Measurements from ENCODE around the gene GFER.

Gene GFER

GRCh38 chr16:2007081-2007836, 23.3 kb downstream of the GFER start (continued):
- TF ChIP-seq, protein P1, sequence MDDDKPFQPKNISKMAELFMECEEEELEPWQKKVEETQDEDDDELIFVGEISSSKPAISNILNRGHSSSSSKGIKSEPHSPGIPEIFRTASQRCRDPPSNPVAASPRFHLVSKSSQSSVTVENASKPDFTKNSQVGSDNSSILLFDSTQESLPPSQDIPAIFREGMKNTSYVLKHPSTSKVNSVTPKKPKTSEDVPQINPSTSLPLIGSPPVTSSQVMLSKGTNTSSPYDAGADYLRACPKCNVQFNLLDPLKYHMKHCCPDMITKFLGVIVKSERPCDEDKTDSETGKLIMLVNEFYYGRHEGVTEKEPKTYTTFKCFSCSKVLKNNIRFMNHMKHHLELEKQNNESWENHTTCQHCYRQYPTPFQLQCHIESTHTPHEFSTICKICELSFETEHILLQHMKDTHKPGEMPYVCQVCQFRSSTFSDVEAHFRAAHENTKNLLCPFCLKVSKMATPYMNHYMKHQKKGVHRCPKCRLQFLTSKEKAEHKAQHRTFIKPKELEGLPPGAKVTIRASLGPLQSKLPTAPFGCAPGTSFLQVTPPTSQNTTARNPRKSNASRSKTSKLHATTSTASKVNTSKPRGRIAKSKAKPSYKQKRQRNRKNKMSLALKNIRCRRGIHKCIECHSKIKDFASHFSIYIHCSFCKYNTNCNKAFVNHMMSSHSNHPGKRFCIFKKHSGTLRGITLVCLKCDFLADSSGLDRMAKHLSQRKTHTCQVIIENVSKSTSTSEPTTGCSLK (tag by site-specific recombination; IDR thresholded peaks at IDR 0.05), result no peak
- TF ChIP-seq ZNF211 (tag by site-specific recombination; IDR thresholded peaks at IDR 0.05; ENCODE audit: low read depth), result no peak

DNA sequence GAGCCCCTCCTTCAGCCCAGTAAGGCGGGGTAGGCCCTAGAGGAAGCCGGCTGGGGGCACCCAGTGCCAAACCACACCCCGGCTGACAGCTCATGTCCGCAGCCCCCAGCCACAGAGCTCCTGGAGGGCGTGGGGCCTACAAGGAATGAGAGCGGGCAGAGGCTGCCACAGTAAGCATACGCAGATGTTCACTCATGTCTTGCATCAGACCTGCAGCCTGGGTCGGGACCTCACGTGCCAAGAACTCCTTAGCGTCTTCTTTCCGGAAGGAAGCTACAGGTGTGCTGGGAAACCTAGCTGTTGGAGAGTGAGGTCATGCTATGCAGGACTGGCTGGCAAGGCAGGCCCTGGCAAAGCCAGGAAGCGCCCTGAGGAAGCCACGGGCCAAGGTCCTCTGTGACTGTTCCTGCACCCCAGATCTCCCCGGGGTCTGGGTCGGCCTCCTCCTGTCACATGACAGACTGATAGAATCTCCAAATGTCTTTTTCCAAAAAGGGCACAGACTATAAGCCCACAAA, 24.1 kb downstream of the GFER start:
- H3K27ac ChIP-seq (ENCODE audit: extremely low read depth, low read depth, low read length), result peak overlapping the region; percentile 97; the same call in 1 of the 2 replicates
- H3K36me3 ChIP-seq (ENCODE audit: control insufficient read depth in 2 of 2, insufficient read depth in 1 of 2, low read length in 2 of 2), result peaks cover 0 to 34% of the 10 kb centered on the region in 2 experiments; a peak in 1 of 3 replicates
- H3K4me3 ChIP-seq (ENCODE audit: low read depth, low read length), result peak overlapping the region; percentile 75
- POLR2A ChIA-PET, result interaction anchor here (0.8 to 2.7 kb wide), 6 partner anchors 9 to 147 kb away, joined by 3 to 17 read pairs (median 3); partner anchors contain the start of genes RPS2, TBL3 and TRAF7
- no peaks in the 10 kb centered on the region for H3K9me3 ChIP-seq (ENCODE audit: control insufficient read depth, insufficient read depth, low read depth, low read length)
- peaks cover 29% of the 10 kb centered on the region for H3K4me1 ChIP-seq (ENCODE audit: control insufficient read depth, insufficient read depth, low read length)
- CTCF ChIA-PET, result interaction anchor here (0.6 to 1.8 kb wide), 7 partner anchors 14 to 583 kb away, joined by 3 to 7 read pairs (median 4); no protein-coding TSS in a partner anchor
- 0 out of 2 replicates have a peak, but pooled peaks have one; percentile 30 for TF ChIP-seq ZXDB (tag by site-specific recombination; IDR thresholded peaks at IDR 0.05)
- TF ChIP-seq GLIS2 (tag by site-specific recombination; IDR thresholded peaks at IDR 0.05), result peak; percentile 18; the same call in 1 of the 2 replicates
- TF ChIP-seq ZNF140 (tag by site-specific recombination; IDR thresholded peaks at IDR 0.05), result no peak
- TF ChIP-seq ZIC2 (tag by site-specific recombination; IDR thresholded peaks at IDR 0.05), result peak; percentile 35; the same call in 1 of the 2 replicates
- peak; percentile 30; the same call in 1 of the 2 replicates for TF ChIP-seq SP7 (tag by site-specific recombination; IDR thresholded peaks at IDR 0.05)
- TF ChIP-seq ZNF362 (tag by site-specific recombination; IDR thresholded peaks at IDR 0.05), result no peak
- TF ChIP-seq KLF1 (tag by site-specific recombination; IDR thresholded peaks at IDR 0.05), result peak; percentile 80
- peak; percentile 38; the same call in 1 of the 2 replicates for TF ChIP-seq ZFP69B (tag by site-specific recombination; IDR thresholded peaks at IDR 0.05)
- peak; percentile 100 for TF ChIP-seq SCRT2 (tag by site-specific recombination; IDR thresholded peaks at IDR 0.05)
- TF ChIP-seq, protein P2, sequence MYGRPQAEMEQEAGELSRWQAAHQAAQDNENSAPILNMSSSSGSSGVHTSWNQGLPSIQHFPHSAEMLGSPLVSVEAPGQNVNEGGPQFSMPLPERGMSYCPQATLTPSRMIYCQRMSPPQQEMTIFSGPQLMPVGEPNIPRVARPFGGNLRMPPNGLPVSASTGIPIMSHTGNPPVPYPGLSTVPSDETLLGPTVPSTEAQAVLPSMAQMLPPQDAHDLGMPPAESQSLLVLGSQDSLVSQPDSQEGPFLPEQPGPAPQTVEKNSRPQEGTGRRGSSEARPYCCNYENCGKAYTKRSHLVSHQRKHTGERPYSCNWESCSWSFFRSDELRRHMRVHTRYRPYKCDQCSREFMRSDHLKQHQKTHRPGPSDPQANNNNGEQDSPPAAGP (tag by site-specific recombination; IDR thresholded peaks at IDR 0.05), result peak; percentile 66
- peak; percentile 52 for TF ChIP-seq KLF16 (tag by site-specific recombination; IDR thresholded peaks at IDR 0.05)
- peak; percentile 77; the same call in 1 of the 2 replicates for TF ChIP-seq ZNF76 (tag by site-specific recombination; IDR thresholded peaks at IDR 0.05; ENCODE audit: borderline replicate concordance, low read depth)
- peak; percentile 59; the same call in 1 of the 2 replicates for TF ChIP-seq ZEB2 (tag by site-specific recombination; IDR thresholded peaks at IDR 0.05)
- TF ChIP-seq ZNF48 (tag by site-specific recombination; IDR thresholded peaks at IDR 0.05), result no peak
- TF ChIP-seq ZNF692 (tag by site-specific recombination; IDR thresholded peaks at IDR 0.05), result peak; percentile 66
- no peak for TF ChIP-seq ZNF37A (tag by site-specific recombination; IDR thresholded peaks at IDR 0.05)
- no peak for TF ChIP-seq REST (tag by site-specific recombination; IDR thresholded peaks at IDR 0.05)
- peak; percentile 46; the same call in 1 of the 2 replicates for TF ChIP-seq SP3 (tag by site-specific recombination; IDR thresholded peaks at IDR 0.05)
- no peak for TF ChIP-seq ZBTB44 (tag by site-specific recombination; IDR thresholded peaks at IDR 0.05)
- TF ChIP-seq ZNF629 (tag by site-specific recombination; IDR thresholded peaks at IDR 0.05), result peak; percentile 71
- peak; percentile 69 for TF ChIP-seq ZNF366 (tag by site-specific recombination; conservative IDR thresholded peaks at IDR 0.05)
- TF ChIP-seq ZBTB21 (tag by site-specific recombination; IDR thresholded peaks at IDR 0.05), result peak; percentile 48; the same call in 1 of the 2 replicates
